GM19438 (cell line): Measurements from ENCODE around the gene CD79A.
A peak's percentile ranks its signal among the peaks of the same experiment; 100 is the strongest.

ENCODE experiments used
- ATAC-seq: cut with Tn5 transposase; IDR thresholded peaks from one replicate; pipeline ENCODE4 v1.9.1; 2021; ENCODE audit warnings: low read depth; ENCODE audit not compliant: unreplicated experiment

Gene CD79A

DNA sequence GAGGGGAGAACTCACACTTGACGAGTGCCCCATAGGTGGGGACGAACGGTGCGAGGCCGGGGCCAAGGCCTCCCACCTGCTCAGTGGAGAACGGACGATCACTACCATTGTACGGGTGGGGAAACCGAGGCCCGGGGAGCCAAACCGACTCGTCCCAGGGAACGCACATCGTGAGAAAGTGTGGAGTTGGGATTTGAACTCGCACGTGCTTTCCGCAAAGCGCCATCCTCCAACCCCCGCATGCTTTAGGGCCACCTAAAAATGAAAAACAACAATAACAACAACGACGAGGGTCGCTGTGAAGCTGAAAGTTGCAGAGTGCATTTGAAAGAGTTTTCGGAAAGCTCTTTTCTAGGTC is 6.4 kb downstream of the CD79A start:
- no peak for ATAC-seq

GRCh38 chr19:41883821-41884733 is 7.0 kb downstream of the CD79A start:
- ATAC-seq: peak; percentile 58

DNA sequence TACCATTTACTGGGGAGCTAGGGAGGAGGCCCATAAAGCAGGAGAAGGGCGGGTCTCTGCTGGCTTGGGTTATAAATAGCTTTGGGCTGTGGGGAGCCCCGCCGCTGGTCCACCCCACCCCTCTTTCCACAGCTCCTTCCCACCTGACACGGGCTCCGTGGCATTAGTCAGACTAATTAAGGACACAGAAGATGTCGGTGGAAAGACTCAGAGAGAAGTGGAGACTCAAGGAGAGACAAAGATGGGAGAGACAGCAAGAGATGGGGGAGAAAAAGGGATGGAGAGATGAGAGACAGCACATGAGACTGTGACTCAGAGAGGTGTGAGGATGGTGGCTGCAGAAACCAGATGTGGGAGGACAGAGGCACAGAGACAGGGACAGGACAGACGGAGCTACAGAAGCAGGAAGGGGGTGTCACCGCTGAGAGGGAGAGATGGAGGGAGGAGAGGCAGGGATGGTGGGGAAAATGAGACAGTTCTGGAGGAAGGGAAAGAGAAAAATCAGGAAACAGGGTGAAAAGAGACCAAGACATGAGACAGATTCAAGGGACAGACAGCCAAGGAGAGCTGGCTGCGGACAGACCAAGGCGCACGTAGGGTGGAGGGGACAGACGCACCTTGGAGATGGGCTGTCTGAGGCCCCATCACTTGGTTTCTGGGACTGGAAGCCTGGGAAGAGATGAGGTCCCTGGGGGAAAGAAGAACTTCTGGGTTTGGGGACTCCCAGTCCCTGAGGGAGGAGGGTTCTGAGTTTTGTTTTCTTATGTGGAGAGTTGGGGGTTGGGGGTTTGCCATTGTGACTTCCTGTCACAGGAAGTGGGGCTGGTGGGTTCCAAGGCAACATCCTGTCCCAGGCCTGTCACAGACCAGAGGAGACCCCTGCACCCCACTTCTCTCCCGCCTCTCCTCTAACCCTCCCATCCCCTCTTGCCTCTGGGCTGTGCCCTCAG is 10.0 kb downstream of the CD79A start:
- ATAC-seq: no peak

DNA sequence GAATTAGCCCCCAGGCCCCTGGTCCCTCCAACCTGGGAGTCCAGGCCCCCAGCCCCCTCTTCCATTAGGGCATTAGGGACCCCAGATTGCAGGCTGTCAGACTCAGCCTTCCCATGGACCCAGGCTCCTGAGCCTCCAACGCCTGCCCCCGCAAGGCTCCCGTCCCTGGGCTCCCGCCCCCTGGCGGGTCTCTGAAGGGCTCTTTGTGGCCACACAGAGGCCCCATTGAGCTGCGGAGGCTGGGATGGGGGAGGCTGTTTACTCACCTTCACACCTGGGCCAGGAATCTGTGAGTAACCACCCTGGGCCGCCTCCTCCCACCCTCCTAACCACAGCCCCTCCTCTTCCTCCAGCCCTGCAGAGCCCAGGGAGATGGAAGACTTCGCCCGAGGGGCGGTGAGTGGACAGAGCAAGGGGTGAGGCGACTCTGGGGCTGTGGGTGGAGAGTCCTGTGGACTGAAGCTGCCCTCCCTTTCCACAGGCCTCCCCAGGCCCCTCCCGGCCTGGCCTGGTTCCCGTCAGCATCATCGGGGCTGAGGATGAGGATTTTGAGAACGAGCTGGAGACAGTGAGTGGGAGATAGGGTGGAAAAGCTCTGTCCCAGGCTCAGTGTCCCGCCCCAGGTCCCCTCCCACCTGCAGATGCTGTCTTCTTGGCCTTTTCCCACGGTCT is 10.8 kb downstream of the CD79A start:
- ATAC-seq: no peak

- no peak for ATAC-seq
Measured at GRCh38 chr19:41888926-41889325, 11.8 kb downstream of the CD79A start.

DNA sequence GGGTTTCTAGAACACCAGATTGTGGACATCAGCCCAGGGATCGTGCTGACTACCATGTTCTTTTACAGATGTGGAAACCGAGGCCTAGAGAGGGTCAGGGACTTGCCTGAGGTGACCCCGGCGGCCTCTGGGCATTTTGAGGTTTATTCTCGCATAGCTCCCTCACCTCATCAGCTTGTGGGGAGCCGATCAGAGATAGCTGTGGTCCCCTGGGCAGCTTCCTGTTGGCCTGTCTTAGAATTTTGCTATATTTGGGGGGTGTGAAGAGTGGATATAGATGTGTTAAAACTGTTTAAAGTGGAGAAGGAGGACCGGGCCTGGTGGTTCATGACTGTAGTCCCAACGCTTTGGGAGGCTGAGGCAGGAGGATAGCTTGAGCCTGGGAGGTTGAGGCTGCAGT is 12.8 kb downstream of the CD79A start:
- ATAC-seq: no peak

- ATAC-seq: no peak
Measured at GRCh38 chr19:41890936-41891335, 13.9 kb downstream of the CD79A start.

DNA sequence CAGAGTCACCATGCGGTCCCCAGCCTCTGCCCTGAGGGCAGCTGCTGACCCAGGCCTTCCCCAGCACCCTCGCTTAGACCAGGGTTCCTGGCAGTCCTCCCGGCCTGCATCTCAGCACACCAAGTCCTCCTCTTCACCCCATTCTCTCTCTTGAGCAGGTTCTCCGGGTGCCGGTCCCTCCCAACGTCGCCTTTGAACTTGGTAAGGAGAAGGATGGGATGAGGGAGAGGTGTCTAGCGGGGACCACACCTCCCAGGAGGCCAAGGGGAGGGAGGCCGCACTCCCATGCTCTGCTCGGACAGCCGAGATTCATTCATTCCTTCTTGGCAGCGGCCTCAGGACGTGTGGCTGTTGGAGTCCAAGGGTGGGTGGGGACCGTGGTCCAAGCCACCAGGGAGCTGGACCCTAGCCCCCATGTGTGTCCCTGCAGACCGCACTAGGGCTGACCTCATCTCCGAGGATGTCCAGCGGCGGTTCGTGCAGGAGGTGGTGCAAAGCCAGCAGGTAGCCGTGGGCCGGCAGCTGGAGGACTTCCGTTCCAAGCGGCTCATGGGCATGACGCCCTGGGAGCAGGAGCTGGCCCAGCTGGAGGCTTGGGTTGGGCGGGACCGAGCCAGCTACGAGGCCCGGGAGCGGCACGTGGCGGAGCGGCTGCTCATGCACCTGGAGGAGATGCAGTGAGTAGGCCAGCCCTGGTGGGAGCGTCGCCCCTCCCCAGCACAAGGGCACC is 15.3 kb downstream of the CD79A start:
- no peak for ATAC-seq

- ATAC-seq: no peak
Measured at GRCh38 chr19:41893899-41894298, 16.8 kb downstream of the CD79A start.

GRCh38 chr19:41894350-41894749 is 17.3 kb downstream of the CD79A start:
- ATAC-seq: no peak

DNA sequence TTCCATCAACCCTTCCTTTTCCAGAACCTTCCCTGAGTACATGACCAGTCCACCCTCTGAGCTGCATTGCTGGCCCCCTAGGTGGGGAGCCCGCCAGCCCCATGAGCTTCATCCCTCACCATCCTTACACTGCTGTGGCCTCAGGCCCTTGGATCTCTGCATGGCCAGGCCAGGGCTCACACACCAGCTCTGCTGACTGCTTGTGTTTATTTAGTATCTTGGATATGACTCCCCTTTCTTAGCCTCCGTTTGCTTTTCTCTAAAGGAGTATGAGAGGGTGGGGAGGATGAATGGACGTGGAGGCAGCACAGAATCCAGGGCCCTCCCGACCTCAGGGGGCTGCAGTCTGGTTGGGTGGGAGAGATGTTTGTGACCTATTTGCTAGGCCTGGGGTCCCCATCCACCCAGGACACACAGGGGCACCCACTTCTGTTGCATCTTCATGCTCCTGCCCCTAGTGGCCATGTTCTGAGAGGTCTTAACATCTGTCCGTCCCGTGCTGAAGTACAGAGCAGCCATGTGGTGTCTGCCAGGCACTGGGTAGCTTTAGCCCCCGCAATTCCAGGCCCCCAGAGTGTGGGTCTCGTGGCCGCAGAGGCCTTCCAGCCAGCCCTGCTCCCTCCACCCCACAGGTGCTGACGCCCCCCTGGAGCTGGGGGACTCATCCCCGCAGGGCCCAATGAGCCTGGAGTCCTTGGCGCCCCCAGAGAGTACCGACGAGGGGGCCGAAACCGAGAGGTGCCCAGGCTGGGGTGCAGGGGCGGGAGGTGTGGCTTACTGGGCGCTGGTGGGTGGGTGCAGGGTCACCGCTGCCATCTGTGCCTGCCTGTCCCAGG is 18.9 kb downstream of the CD79A start:
- ATAC-seq: no peak

DNA sequence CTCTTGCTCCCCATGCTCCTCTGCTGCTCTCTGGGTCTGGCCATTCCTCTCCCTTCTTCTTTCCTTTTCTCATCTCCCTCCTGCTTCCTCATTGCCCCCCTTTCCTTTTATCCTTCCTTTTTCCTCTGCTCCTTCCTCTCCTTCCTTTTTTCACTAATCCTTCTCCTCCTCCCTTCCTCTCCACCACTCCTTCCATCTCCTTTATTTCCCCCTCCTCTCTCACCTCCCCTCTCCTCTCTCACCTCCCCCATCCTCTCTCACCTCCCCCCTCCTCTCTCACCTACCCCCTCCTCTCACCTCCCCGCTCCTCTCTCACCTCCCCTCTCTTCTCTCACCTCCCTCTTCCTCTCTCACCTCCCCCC is 19.5 kb downstream of the CD79A start:
- no peak for ATAC-seq

DNA sequence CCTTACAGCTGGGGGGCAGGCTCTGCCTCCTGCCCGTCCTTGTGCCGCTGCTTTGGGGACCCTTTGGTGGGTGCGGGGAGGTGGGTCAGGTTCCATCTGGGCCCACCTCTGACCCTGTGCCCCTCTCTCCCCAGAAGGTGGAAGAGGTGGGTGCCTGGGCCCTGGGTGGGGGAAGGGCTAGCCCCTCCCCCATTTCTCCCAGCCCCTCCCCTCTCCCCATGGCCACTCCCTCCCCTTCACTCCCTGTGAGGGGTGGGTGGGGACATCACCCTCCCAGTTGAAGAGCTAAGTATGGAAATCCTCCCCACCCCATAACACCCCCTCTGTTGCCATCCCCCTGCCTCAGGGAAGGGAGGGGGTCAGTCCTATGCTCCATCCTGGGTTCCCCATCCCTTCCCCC is 20.1 kb downstream of the CD79A start:
- ATAC-seq: no peak

DNA sequence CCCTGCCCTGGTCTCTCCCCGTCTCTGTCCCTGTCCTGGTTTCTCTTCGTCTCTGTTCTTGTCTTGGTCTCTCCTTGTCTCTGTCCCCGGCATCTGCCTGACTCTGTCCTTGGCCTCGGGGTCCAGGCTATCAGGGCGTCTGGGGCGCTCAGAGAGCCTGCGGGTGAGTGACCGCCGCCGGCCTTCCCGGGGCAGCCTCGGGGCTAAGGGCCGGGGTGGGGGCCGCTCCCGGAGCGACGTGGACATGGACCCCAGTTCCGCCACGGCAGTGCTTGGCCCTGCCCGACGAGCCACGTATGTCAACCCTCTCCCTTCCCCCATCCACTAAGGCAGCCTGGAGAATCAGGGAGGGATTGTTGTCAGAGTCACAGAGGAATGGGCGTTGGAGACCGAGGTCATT is 20.7 kb downstream of the CD79A start:
- ATAC-seq: no peak

DNA sequence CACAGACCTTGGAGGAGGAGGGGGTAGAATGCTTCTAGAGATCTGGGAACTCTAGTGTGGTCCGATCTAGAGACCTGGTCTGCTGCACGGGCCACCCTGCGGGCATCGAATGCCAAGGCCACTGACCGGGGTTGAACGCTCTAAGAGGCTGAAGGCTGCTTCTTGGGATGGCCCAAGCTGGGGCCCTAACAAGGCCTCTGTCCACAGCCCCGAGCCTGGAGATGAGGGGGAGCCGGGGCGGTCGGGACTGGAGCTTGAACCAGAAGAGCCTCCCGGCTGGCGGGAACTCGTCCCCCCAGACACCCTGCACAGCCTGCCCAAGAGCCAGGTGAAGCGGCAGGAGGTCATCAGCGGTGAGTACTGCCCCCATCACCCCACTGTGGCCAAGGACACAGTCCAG is 21.2 kb downstream of the CD79A start:
- ATAC-seq: no peak

DNA sequence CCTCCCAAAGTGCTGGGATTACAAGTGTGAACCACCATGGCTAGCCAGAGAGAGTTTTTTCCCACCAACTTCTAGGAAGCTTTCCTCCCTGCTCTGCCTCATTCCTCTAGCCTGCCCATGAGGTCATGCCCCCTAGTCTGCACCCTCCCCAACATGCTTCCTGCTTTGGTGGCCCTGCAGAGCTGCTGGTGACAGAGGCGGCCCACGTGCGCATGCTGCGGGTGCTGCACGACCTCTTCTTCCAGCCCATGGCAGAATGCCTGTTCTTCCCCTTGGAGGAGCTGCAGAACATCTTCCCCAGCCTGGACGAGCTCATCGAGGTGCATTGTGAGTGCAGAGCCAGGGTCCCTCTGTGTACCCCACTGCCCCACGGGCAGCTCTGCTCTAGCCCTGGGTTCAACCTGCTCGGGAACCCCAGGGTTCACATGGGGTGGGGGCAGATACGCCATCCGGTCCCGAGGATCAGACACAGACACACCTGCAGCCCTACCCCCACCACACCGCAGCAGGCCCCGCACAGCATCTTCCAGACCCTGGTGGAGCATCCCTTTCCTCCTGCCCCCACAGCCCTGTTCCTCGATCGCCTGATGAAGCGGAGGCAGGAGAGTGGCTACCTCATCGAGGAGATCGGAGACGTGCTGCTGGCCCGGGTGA is 24.8 kb downstream of the CD79A start:
- no peak for ATAC-seq

DNA sequence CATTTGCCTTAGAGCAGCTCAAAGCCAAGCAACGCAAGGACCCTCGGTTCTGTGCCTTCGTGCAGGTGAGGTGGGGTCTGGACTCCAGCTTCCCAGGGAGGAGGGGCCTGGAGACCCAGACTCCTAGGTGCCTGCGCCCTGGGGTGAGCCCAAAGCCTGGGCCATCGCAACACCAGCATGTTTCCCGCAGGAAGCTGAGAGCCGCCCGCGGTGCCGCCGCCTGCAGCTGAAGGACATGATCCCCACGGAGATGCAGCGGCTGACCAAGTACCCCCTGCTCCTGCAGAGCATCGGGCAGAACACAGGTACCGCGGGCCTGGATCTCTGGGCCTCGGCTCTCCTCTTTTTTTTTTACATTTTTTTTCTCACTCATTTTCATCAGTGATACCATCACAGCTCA is 25.5 kb downstream of the CD79A start:
- no peak for ATAC-seq

DNA sequence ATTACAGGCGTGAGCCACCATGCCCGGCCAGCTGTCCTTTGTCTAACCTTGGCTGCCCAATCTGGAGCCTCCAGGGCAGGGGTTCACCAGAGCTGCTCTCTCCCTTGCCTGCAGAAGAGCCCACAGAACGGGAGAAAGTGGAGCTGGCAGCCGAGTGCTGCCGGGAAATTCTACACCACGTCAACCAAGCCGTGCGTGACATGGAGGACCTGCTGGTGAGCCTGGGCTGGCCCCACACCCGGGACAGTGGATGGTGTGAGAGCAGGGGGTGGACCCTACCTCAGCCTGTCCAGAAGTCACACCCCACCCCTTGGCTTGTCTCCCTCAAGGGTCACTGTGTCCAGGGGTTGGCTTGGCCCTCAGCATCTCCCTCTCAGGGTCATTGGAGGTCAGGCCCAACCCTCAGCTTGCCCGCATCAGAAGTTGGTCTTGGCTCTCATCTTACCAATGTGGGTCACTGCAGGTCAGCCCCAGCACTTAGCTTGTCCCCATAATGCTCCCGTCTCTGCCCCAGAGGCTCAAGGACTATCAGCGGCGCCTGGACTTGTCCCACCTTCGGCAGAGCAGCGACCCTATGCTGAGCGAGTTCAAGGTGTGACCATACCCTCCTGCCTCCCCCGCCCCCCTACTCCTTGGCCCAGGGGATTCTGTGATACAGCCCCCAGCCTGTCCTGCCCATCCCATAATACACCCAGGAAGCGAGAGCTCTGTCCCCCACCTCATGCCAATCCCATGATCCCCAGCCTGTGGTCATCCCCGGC is 26.3 kb downstream of the CD79A start:
- ATAC-seq: no peak
